GM23338 (cell line): ENCODE results near the gene RPS6KA1. TPM values are rescaled to one million over a fixed set of nuclear protein-coding genes. Genes with fewer than 3 reads are reported as not detected.

Source experiments
- ATAC-seq: fragments of 200-7000 bp; cut with Tn5 transposase; 3 replicates; pipeline ENCODE4 v1.9.1; 2020
- DNase-seq: peaks from one replicate; pipeline ENCODE4 v3.0.0-alpha.2; 2015; ENCODE audit warnings: low spot score
- H2AFZ ChIP-seq: fragments of 200-600 bp; sonication (generic); 2 replicates; pipeline ENCODE4 v1.8.0; 2016; ENCODE audit warnings: antibody characterized with exemption, mild to moderate bottlenecking, moderate library complexity
- H3F3A ChIP-seq: fragments of 200-600 bp; sonication (generic); replicated peaks from 2 replicates; pipeline ENCODE4 v1.8.0; 2017; ENCODE audit warnings: antibody characterized with exemption, mixed run types, low read depth
- H3K27ac ChIP-seq: fragments of 200-600 bp; sonication (generic); 2 replicates; pipeline ENCODE4 v1.6.1; 2016; ENCODE audit warnings: low read depth
- H3K27me3 ChIP-seq: fragments of 200-600 bp; sonication (generic); 2 replicates; pipeline ENCODE4 v1.8.0; 2016; ENCODE audit warnings: mild to moderate bottlenecking, mixed run types, moderate library complexity; ENCODE audit not compliant: insufficient read depth
- H3K36me3 ChIP-seq: fragments of 200-600 bp; sonication (generic); 2 replicates; pipeline ENCODE4 v1.8.0; 2016; ENCODE audit warnings: mild to moderate bottlenecking; ENCODE audit not compliant: insufficient read depth
- H3K4me1 ChIP-seq: fragments of 200-600 bp; sonication (generic); 2 replicates; pipeline ENCODE4 v1.8.0; 2016; ENCODE audit warnings: mild to moderate bottlenecking, moderate library complexity; ENCODE audit not compliant: insufficient read depth
- H3K4me2 ChIP-seq: fragments of 200-600 bp; sonication (generic); 2 replicates; pipeline ENCODE4 v1.7.1; 2017; ENCODE audit warnings: mixed run types
- H3K4me3 ChIP-seq: fragments of 200-600 bp; sonication (generic); 2 replicates; pipeline ENCODE4 v1.6.1; 2016; ENCODE audit warnings: mixed run types
- H3K79me2 ChIP-seq: fragments of 200-600 bp; sonication (generic); replicated peaks from 2 replicates; pipeline ENCODE4 v1.8.0; 2017; ENCODE audit warnings: mild to moderate bottlenecking; ENCODE audit not compliant: insufficient read depth
- H3K9me2 ChIP-seq: fragments of 200-600 bp; sonication (generic); 2 replicates; pipeline ENCODE4 v1.8.0; 2017; ENCODE audit not compliant: insufficient read depth
- H4K20me1 ChIP-seq: fragments of 200-600 bp; sonication (generic); replicated peaks from 2 replicates; pipeline ENCODE4 v1.8.0; 2017; ENCODE audit warnings: mild to moderate bottlenecking; ENCODE audit not compliant: insufficient read depth
- H3K27ac Mint-ChIP-seq: 2 replicates; pipeline ENCODE4 v1.8.0; 2020; ENCODE audit warnings: inconsistent platforms, mild to moderate bottlenecking, moderate library complexity, mixed read lengths
- H3K27me3 Mint-ChIP-seq: 3 replicates; pipeline ENCODE4 v1.8.0; 2022; ENCODE audit warnings: low read depth, mild to moderate bottlenecking, moderate library complexity, mixed read lengths, inconsistent platforms; ENCODE audit not compliant: insufficient read depth, poor library complexity
- H3K36me3 Mint-ChIP-seq: 3 replicates; pipeline ENCODE4 v1.8.0; 2021; ENCODE audit warnings: low read depth, mild to moderate bottlenecking, inconsistent platforms, moderate library complexity, mixed read lengths
- H3K4me1 Mint-ChIP-seq: 3 replicates; pipeline ENCODE4 v1.8.0; 2020; ENCODE audit warnings: mild to moderate bottlenecking, inconsistent platforms, mixed read lengths
- H3K4me3 Mint-ChIP-seq: 3 replicates; pipeline ENCODE4 v1.8.0; 2021; ENCODE audit warnings: moderate library complexity, mild to moderate bottlenecking, inconsistent platforms, mixed read lengths
- H3K9me3 Mint-ChIP-seq: 3 replicates; pipeline ENCODE4 v1.8.0; 2020; ENCODE audit warnings: moderate library complexity, mild to moderate bottlenecking, inconsistent platforms, mixed read lengths
- CREB1 ChIP-seq: fragments of 250-450 bp; sonication (Bioruptor Pico); IDR thresholded peaks from 2 replicates; pipeline ENCODE4 v1.5.0; 2020; ENCODE audit warnings: low read depth, mild to moderate bottlenecking, moderate library complexity
- EZH2 ChIP-seq: fragments of 200-600 bp; sonication (generic); IDR thresholded peaks from one replicate; pipeline ENCODE4 v1.8.0; 2017; ENCODE audit warnings: antibody characterized with exemption, mild to moderate bottlenecking, low read depth; ENCODE audit not compliant: unreplicated experiment
- EZH2phosphoT487 ChIP-seq: fragments of 200-600 bp; sonication (generic); IDR thresholded peaks from one replicate; pipeline ENCODE4 v1.8.1; 2018; ENCODE audit warnings: antibody characterized with exemption; ENCODE audit not compliant: unreplicated experiment
- NANOG ChIP-seq: IDR thresholded peaks from 2 replicates; pipeline ENCODE4 v1.6.1; 2016; ENCODE audit warnings: antibody characterized with exemption, borderline replicate concordance
- POLR2AphosphoS5 ChIP-seq: IDR thresholded peaks from 2 replicates; pipeline ENCODE4 v1.6.1; 2016; ENCODE audit warnings: antibody characterized with exemption, low read depth
- STAT1 ChIP-seq: IDR thresholded peaks from one replicate; pipeline ENCODE4 v1.6.1; 2016; ENCODE audit warnings: antibody characterized with exemption; ENCODE audit not compliant: unreplicated experiment
- ZNF114 ChIP-seq: fragments of 250-450 bp; sonication (Bioruptor Pico); IDR thresholded peaks from 2 replicates; pipeline ENCODE4 v1.5.0; 2020; ENCODE audit warnings: mild to moderate bottlenecking, moderate library complexity
- ZNF331 ChIP-seq: fragments of 250-450 bp; sonication (Bioruptor Pico); IDR thresholded peaks from 2 replicates; pipeline ENCODE4 v1.5.0; 2020; ENCODE audit warnings: low read depth, mild to moderate bottlenecking, moderate library complexity
- polyA plus RNA-seq: library from polyadenylated mRNA; unstranded; fragments of >200 nt; fragmentation: Nextera tagmentation; extraction: Ambion mirVana; gene quantifications from 2 replicates; pipeline ENCODE4 v1.2.1, GENCODE V29; 2016
- total RNA-seq: library from RNA; depleted of rRNA; stranded (reverse); fragments of >200 nt; shearing (Covaris generic); gene quantifications from 2 replicates; pipeline ENCODE4 v1.2.3, GENCODE V29; 2014
- TF ChIP-seq, protein P1 (sequence below): IDR thresholded peaks from 2 replicates; pipeline ENCODE4 v1.6.1; 2016; ENCODE audit warnings: antibody characterized with exemption
- TF ChIP-seq, protein P2 (sequence below), 2 experiments: fragments of 200-600 bp in 1 of 2; sonication (generic) in 1 of 2; conservative IDR thresholded peaks; 2 replicates each; pipeline versions ENCODE4 v1.5.1 to v1.6.1; 2016 to 2017; ENCODE audit warnings: antibody characterized with exemption in 2 of 2, low read depth in 2 of 2, mild to moderate bottlenecking in 2 of 2, moderate library complexity in 1 of 2
- TF ChIP-seq, protein P3 (sequence below): IDR thresholded peaks from one replicate; pipeline ENCODE4 v1.6.1; 2018; ENCODE audit warnings: antibody characterized with exemption; ENCODE audit not compliant: unreplicated experiment

Gene RPS6KA1
- total and polyA plus RNA-seq, 2 experiments from 2014 or later, result 28.3 to 68.6 TPM

DNA sequence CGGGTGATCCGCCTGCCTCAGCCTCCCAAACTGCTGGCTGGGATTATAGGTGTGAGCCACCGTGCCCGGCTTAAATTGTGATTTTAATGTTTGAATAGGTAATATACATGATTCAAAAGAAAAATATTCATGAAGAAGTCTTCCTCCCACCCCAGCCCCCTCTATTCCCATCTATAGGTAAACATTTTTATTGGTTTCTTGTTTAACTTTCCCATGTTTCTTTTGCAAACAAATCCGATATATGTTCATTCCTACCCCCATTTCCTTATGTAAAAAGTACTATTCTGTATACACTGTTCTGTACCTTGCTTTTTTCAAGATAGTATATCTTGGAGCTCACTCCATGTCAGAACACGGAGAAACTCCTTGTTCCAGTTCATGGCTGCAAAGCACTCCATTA, 23.2 kb downstream of the RPS6KA1 start:
- peaks cover 6% of the 10 kb centered on the region; the same call in 1 of the 2 replicates for H3K36me3 ChIP-seq
- no peak for TF ChIP-seq NANOG
- TF ChIP-seq EZH2, result no peak
- no peak for TF ChIP-seq EZH2phosphoT487
- TF ChIP-seq, protein P1, sequence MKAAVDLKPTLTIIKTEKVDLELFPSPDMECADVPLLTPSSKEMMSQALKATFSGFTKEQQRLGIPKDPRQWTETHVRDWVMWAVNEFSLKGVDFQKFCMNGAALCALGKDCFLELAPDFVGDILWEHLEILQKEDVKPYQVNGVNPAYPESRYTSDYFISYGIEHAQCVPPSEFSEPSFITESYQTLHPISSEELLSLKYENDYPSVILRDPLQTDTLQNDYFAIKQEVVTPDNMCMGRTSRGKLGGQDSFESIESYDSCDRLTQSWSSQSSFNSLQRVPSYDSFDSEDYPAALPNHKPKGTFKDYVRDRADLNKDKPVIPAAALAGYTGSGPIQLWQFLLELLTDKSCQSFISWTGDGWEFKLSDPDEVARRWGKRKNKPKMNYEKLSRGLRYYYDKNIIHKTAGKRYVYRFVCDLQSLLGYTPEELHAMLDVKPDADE, result no peak
- TF ChIP-seq STAT1, result no peak
- no peak for TF ChIP-seq ZNF114 (CRISPR knock-in tag)
- TF ChIP-seq CREB1, result no peak
- TF ChIP-seq POLR2AphosphoS5, result no peak
- no peak for TF ChIP-seq ZNF331 (CRISPR knock-in tag)
- TF ChIP-seq, protein P2, sequence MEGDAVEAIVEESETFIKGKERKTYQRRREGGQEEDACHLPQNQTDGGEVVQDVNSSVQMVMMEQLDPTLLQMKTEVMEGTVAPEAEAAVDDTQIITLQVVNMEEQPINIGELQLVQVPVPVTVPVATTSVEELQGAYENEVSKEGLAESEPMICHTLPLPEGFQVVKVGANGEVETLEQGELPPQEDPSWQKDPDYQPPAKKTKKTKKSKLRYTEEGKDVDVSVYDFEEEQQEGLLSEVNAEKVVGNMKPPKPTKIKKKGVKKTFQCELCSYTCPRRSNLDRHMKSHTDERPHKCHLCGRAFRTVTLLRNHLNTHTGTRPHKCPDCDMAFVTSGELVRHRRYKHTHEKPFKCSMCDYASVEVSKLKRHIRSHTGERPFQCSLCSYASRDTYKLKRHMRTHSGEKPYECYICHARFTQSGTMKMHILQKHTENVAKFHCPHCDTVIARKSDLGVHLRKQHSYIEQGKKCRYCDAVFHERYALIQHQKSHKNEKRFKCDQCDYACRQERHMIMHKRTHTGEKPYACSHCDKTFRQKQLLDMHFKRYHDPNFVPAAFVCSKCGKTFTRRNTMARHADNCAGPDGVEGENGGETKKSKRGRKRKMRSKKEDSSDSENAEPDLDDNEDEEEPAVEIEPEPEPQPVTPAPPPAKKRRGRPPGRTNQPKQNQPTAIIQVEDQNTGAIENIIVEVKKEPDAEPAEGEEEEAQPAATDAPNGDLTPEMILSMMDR (conservative IDR thresholded peaks at IDR 0.05; ENCODE audit: low read depth in 2 of 2), result no peak
- no peaks in the 10 kb centered on the region for H3K79me2 ChIP-seq
- Mint-ChIP-seq H3K4me1 (no peaks in the 10 kb centered on the region), H3K36me3 (peaks cover 14% of the 10 kb centered on the region; the same call in 1 of the 3 replicates), H3K27me3 (peaks cover 11% of the 10 kb centered on the region), H3K27ac (no peak overlapping the region), H3K9me3 (no peaks in the 10 kb centered on the region), H3K4me3 (no peak overlapping the region)
- no peaks in the 10 kb centered on the region for H3K9me2 ChIP-seq
- no peak overlapping the region for H3K4me3 ChIP-seq
- H4K20me1 ChIP-seq, result no peaks in the 10 kb centered on the region
- no peaks in the 10 kb centered on the region for H3K4me1 ChIP-seq
- DNase-seq (no peak), ATAC-seq (no peak)
- H3F3A ChIP-seq, result no peaks in the 10 kb centered on the region
- H3K27ac ChIP-seq, result no peak overlapping the region
- H3K27me3 ChIP-seq, result no peaks in the 10 kb centered on the region
- H3K4me2 ChIP-seq, result no peak overlapping the region
- no peak overlapping the region for H2AFZ ChIP-seq

DNA sequence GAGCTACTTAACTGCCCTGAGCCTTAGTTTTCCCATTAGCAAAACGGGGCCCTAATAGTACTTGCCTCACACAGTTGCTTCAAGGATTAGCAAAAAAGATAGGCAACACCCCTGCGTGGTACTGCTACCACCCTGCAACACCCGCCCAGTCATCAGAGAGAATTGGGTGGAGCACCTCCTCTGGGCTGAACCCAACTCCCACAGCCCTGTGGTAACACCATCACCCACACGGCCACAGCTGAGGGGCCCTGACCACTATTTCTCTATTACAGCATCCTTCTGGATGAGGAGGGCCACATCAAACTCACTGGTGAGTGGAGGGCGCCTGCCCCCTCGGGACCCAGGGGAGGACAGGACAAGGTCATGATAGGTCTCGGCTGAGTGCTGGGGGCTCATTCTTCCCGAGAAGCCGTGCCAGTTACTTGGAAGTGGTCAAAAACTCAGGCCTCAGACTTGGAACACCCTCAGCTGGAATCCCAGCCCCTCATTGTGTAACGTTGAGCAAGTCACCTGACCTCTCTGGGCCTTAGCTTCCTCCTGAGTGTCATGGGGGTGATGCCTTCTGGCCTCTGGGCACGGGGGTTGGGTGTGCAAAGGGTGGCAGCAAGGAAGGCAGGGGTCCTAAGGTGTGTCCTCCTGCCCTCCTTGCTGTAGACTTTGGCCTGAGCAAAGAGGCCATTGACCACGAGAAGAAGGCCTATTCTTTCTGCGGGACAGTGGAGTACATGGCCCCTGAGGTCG, 24.6 kb downstream of the RPS6KA1 start:
- Histone ChIP-seq H3K9me2 (no peaks in the 10 kb centered on the region), H4K20me1 (no peaks in the 10 kb centered on the region), H3K4me2 (no peak overlapping the region), H3F3A (no peaks in the 10 kb centered on the region), H2AFZ (no peak overlapping the region), H3K4me1 (no peaks in the 10 kb centered on the region), H3K79me2 (no peaks in the 10 kb centered on the region), H3K4me3 (no peak overlapping the region), H3K27me3 (no peaks in the 10 kb centered on the region), H3K36me3 (peaks cover 12% of the 10 kb centered on the region; the same call in 1 of the 2 replicates), H3K27ac (no peak overlapping the region)
- Mint-ChIP-seq H3K36me3 (peaks cover 26% of the 10 kb centered on the region), H3K27ac (no peak overlapping the region), H3K4me3 (no peak overlapping the region), H3K9me3 (no peaks in the 10 kb centered on the region), H3K4me1 (no peaks in the 10 kb centered on the region), H3K27me3 (peaks cover 6% of the 10 kb centered on the region)
- no peak for DNase-seq
- no peak for ATAC-seq
- TF ChIP-seq ZNF331 (CRISPR knock-in tag) (no peak), CREB1 (no peak), POLR2AphosphoS5 (no peak)
- TF ChIP-seq, protein P3, sequence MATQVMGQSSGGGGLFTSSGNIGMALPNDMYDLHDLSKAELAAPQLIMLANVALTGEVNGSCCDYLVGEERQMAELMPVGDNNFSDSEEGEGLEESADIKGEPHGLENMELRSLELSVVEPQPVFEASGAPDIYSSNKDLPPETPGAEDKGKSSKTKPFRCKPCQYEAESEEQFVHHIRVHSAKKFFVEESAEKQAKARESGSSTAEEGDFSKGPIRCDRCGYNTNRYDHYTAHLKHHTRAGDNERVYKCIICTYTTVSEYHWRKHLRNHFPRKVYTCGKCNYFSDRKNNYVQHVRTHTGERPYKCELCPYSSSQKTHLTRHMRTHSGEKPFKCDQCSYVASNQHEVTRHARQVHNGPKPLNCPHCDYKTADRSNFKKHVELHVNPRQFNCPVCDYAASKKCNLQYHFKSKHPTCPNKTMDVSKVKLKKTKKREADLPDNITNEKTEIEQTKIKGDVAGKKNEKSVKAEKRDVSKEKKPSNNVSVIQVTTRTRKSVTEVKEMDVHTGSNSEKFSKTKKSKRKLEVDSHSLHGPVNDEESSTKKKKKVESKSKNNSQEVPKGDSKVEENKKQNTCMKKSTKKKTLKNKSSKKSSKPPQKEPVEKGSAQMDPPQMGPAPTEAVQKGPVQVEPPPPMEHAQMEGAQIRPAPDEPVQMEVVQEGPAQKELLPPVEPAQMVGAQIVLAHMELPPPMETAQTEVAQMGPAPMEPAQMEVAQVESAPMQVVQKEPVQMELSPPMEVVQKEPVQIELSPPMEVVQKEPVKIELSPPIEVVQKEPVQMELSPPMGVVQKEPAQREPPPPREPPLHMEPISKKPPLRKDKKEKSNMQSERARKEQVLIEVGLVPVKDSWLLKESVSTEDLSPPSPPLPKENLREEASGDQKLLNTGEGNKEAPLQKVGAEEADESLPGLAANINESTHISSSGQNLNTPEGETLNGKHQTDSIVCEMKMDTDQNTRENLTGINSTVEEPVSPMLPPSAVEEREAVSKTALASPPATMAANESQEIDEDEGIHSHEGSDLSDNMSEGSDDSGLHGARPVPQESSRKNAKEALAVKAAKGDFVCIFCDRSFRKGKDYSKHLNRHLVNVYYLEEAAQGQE, result no peak
